Measurements from ENCODE around the gene CARD9.

CARD9 gene

DNA sequence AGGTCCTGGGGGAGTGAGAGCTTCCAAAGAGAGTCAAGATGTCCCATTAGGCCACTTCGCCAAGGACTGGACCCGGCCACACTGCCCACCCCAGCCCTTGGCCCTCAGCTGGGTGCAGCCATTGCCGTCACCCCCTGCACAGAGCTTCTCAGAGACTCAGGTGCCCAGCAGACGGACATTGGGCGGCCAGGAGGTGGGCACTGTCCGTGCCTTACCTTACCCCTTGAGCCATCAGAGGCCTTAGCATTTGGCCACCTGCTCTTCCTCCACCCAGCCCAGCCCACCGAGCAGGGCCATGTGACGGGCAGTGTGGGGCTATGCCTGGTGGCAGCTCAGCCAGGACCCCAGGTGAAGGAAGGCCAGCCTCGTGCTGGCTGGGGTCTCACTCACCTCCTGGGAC is 6.6 kb downstream of the CARD9 start:
- H3K9ac ChIP-seq (ENCODE audit: low read length), result no peak overlapping the region

DNA sequence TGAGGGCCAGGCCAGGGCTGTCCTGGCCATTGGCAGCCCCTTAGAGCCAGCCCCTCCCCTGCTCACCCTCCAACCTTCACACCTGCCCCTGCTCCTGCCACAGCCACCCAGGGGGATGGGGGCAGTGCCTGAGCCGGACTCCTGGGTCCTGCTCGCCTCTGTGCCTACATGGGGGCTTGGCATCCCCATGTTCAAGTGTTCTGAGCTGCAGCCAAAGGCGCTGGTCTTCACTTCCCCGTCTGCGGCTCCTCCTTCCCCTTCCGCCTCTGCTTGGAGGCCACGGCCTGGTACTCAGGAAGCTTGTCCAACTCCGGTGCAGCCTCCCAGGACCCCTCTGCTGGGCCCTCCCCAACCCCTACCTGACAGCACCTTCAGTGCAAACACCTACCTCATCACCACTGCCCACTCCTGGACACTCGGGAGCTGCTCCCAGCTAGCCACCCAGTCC is 7.7 kb downstream of the CARD9 start:
- peaks cover 3% of the 10 kb centered on the region for H3K27me3 ChIP-seq (ENCODE audit: control insufficient read depth, insufficient read depth, low read length)
- no peak overlapping the region for H3K4me3 ChIP-seq (ENCODE audit: low read length)
- H3K9ac ChIP-seq (ENCODE audit: low read length), result no peak overlapping the region
- no peaks in the 10 kb centered on the region for H3K36me3 ChIP-seq (ENCODE audit: control insufficient read depth, low read depth, low read length)
- H3K9me3 ChIP-seq (ENCODE audit: control insufficient read depth, low read depth, low read length), result no peaks in the 10 kb centered on the region
- no peak overlapping the region for H3K27ac ChIP-seq (ENCODE audit: low read length)
- H3K4me1 ChIP-seq (ENCODE audit: control insufficient read depth, low read depth, low read length), result no peaks in the 10 kb centered on the region

More for the DNA sequence above, 6.6 kb downstream of the CARD9 start:
- H3K36me3 ChIP-seq (ENCODE audit: control insufficient read depth, low read depth, low read length), result no peaks in the 10 kb centered on the region
- H3K9me3 ChIP-seq (ENCODE audit: control insufficient read depth, low read depth, low read length), result no peaks in the 10 kb centered on the region
- no peak overlapping the region for H3K4me3 ChIP-seq (ENCODE audit: low read length)
- no peak overlapping the region for H3K27ac ChIP-seq (ENCODE audit: low read length)
- peaks cover 3% of the 10 kb centered on the region for H3K27me3 ChIP-seq (ENCODE audit: control insufficient read depth, insufficient read depth, low read length)
- no peaks in the 10 kb centered on the region for H3K4me1 ChIP-seq (ENCODE audit: control insufficient read depth, low read depth, low read length)

- H3K9ac ChIP-seq (ENCODE audit: low read length), result no peak overlapping the region
- H3K27ac ChIP-seq (ENCODE audit: low read length), result no peak overlapping the region
- H3K36me3 ChIP-seq (ENCODE audit: control insufficient read depth, low read depth, low read length), result no peaks in the 10 kb centered on the region
- no peak overlapping the region for H3K4me3 ChIP-seq (ENCODE audit: low read length)
- no peaks in the 10 kb centered on the region for H3K4me1 ChIP-seq (ENCODE audit: control insufficient read depth, low read depth, low read length)
- no peaks in the 10 kb centered on the region for H3K9me3 ChIP-seq (ENCODE audit: control insufficient read depth, low read depth, low read length)
- H3K27me3 ChIP-seq (ENCODE audit: control insufficient read depth, insufficient read depth, low read length), result peaks cover 3% of the 10 kb centered on the region
Observed at GRCh38 chr9:136364942-136365774, 8.3 kb downstream of the CARD9 start.

DNA sequence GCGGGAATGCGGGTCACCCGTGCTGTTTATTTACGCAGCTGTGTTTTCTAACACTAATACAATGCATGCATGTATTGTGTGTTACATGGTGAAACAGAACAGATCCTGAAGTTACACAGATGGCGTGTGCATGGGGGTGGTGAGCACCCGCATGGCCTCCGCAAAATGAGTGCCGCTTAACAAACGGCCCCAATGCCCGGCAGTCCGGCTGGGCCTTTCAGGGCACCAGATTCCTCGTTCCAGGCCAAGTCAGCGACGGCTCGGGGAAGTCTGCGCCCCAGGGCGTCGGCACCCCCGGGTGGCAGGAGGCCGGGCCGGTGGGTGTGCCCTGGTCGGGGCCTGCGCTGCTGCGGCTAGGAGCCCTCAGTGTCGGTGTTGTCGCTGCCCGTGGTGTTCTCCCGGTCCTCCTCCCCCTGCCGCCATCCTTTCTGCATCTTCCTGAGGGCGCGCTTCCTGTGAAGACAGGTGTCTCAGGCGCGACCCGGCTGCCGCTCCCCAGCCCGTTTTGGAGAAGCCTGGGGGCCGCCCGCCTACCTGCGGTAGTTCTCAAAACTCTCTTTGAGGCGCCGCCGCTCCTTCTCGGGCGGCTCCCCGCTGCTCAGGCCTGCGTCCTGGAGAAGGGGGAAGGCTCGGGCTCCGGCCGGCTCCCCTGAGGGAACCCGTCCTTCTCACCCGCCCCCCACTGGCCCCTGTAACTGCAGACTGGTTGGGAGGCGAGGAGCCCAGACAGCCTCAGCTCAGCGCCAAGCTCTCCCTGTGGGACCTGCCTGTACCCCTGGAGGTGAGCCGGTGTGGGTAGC is 9.3 kb downstream of the CARD9 start:
- Histone ChIP-seq H3K36me3 (ENCODE audit: control insufficient read depth, low read depth, low read length) (no peaks in the 10 kb centered on the region), H3K4me3 (ENCODE audit: low read length) (peak overlapping the region; percentile 70), H3K9ac (ENCODE audit: low read length) (no peak overlapping the region), H3K27me3 (ENCODE audit: control insufficient read depth, insufficient read depth, low read length) (peaks cover 3% of the 10 kb centered on the region), H3K9me3 (ENCODE audit: control insufficient read depth, low read depth, low read length) (no peaks in the 10 kb centered on the region), H3K4me1 (ENCODE audit: control insufficient read depth, low read depth, low read length) (no peaks in the 10 kb centered on the region), H3K27ac (ENCODE audit: low read length) (no peak overlapping the region)

DNA sequence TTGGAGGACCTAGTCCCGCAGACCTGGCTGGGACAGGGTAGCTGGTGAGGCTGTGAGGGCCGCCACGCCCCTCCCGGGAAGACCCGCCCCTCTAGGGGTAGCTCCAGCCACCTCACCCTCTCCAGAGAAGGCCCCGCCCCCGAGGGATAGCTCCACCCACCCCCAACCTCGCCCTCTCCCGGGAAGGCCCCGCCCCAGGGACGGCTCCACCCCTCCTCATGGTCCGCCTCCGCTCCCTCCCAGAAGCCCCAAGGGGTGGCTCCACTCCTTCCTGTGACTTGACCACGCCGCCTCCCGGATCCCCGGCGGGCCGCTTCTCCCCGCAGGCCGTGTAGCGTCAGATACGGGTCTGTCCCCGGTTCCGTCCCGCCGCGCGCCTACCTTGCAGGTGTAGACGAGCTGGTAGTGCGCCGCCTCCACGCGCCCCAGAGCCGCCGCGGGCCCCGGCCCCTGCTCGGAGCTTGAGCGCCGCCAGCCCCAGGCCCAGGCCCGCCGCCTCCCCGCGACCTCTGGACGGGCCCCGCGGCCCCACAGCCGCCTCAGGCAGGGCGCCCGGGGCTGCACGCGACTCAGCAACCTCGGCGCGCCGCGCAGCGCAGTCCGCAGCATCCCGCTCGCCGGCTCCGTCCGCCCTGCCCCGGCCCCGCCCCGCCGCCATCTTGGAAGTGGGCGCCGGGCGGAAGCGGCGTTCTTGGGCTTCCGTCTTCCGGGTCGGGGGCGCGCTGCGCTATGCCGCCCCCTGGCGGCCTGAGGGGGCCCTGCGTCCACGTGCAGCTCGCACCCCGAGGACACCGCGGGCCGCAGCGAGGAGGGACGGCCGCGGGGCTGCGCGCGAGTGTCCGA is 10.1 kb downstream of the CARD9 start, which contains the start of gene DNLZ:
Gene DNLZ (minus strand): TSS at position 639 of the 843 bp plus-strand sequence. CDS start 30 bp downstream, at position 609.
- Histone ChIP-seq H3K9me3 (ENCODE audit: control insufficient read depth, low read depth, low read length) (no peaks in the 10 kb centered on the region), H3K27ac (ENCODE audit: low read length) (no peak within 1 kb of the TSS), H3K27me3 (ENCODE audit: control insufficient read depth, insufficient read depth, low read length) (peaks cover 3% of the 10 kb centered on the region), H3K4me3 (ENCODE audit: low read length) (peak within 1 kb of the TSS; percentile 70), H3K9ac (ENCODE audit: low read length) (no peak within 1 kb of the TSS), H3K36me3 (ENCODE audit: control insufficient read depth, low read depth, low read length) (no peaks in the 10 kb centered on the region), H3K4me1 (ENCODE audit: control insufficient read depth, low read depth, low read length) (no peaks in the 10 kb centered on the region)

DNA sequence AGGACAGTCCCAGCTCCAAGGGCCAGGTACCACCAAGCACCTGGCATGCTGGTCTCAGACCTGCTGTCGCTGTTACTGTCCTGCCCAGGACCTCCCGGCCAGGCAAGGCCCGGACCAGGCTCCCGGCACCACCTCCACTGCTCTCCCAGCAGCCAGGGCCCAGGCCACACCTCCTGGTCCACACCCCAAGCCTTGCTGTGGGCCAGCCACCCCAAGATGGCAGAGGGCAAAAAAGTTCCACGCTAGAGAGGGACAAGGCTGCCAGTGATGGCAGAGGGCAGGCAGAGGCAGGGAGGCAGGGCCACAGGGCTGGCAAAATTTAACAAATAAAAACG is 11.1 kb downstream of the CARD9 start:
- Histone ChIP-seq H3K36me3 (ENCODE audit: control insufficient read depth, low read depth, low read length) (no peaks in the 10 kb centered on the region), H3K4me1 (ENCODE audit: control insufficient read depth, low read depth, low read length) (no peaks in the 10 kb centered on the region)

DNA sequence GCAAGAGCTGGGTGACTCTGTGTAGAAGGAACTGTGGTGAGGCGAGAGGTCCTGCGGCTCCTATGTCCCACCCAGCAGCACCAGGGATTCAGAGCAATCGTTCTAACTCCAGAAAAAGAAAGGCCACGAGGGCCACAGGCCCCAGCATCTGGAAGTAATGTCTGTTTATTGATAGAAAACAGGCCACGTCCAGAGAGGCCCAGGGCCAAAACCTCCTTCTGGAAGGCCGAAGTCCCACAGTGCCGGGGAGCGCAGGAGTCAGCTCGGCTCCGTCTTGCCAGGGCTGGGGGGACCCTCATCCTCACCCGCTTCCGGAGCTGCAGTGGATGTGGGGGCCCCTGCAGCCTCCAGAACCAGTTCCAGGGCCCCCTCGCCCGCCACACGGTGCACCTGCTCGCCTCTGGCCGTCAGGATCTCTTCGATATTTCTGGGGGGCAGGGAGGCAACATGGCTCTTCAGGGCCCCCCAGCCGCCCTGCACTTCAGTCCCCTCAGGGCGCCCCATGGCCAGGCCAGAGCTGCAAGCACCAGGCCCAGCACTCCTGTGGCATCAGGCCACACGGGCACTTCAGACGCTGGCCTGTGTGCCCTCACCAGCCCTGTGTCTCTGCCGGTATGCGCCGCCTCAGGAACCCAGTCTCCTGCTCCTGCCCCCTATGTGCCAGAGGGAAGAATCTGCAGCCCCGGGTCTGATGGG is 11.6 kb downstream of the CARD9 start:
- peaks cover 3% of the 10 kb centered on the region for H3K27me3 ChIP-seq (ENCODE audit: control insufficient read depth, insufficient read depth, low read length)
- no peak overlapping the region for H3K9ac ChIP-seq (ENCODE audit: low read length)
- H3K9me3 ChIP-seq (ENCODE audit: control insufficient read depth, low read depth, low read length), result no peaks in the 10 kb centered on the region
- no peak overlapping the region for H3K27ac ChIP-seq (ENCODE audit: low read length)
- no peaks in the 10 kb centered on the region for H3K4me1 ChIP-seq (ENCODE audit: control insufficient read depth, low read depth, low read length)
- H3K36me3 ChIP-seq (ENCODE audit: control insufficient read depth, low read depth, low read length), result no peaks in the 10 kb centered on the region
- H3K4me3 ChIP-seq (ENCODE audit: low read length), result no peak overlapping the region

More for the DNA sequence above, 11.1 kb downstream of the CARD9 start:
- Histone ChIP-seq H3K4me3 (ENCODE audit: low read length) (no peak overlapping the region), H3K27ac (ENCODE audit: low read length) (no peak overlapping the region), H3K27me3 (ENCODE audit: control insufficient read depth, insufficient read depth, low read length) (peaks cover 3% of the 10 kb centered on the region), H3K9me3 (ENCODE audit: control insufficient read depth, low read depth, low read length) (no peaks in the 10 kb centered on the region), H3K9ac (ENCODE audit: low read length) (no peak overlapping the region)

DNA sequence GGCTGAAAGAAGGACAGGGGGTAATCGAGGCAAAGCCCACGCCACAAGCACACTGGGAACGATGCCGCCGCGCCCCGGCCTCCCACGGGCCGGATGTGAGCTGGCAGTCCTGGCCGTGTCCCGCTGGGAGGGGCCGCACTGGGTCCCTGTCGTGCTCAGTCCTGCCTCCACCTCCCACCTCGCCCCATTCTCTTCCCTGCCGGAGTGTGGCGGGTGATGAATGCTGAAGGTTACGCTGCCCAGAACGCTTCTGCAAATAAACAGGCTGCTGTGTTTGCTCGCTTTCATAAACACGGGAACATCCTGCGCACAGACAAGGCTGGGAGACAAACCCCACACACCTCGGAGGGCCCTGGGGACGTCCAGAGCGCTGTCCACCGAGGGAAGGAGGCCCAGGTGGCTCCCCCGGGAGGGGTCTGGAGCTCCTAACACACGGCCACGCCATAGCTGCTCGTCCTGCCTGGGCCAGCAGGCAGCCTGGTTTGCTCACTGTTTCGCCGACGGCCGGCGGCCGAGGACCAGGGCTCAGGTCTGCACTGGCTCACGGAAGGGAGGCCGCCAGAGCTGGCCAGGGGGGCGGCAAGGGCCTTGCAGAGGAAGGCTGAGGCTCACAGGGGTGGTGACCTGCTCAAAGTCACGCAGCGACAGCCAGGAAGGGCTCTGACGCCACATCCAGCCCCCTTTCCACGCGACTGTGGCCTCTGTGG is 12.3 kb downstream of the CARD9 start:
- H3K4me3 ChIP-seq (ENCODE audit: low read length), result no peak overlapping the region
- H3K4me1 ChIP-seq (ENCODE audit: control insufficient read depth, low read depth, low read length), result no peaks in the 10 kb centered on the region
- no peaks in the 10 kb centered on the region for H3K9me3 ChIP-seq (ENCODE audit: control insufficient read depth, low read depth, low read length)
- no peak overlapping the region for H3K27ac ChIP-seq (ENCODE audit: low read length)
- no peak overlapping the region for H3K9ac ChIP-seq (ENCODE audit: low read length)
- no peaks in the 10 kb centered on the region for H3K36me3 ChIP-seq (ENCODE audit: control insufficient read depth, low read depth, low read length)
- H3K27me3 ChIP-seq (ENCODE audit: control insufficient read depth, insufficient read depth, low read length), result peaks cover 3% of the 10 kb centered on the region

GRCh38 chr9:136359774-136360718 is 13.4 kb downstream of the CARD9 start:
- Histone ChIP-seq H3K9me3 (ENCODE audit: control insufficient read depth, low read depth, low read length) (no peaks in the 10 kb centered on the region), H3K4me3 (ENCODE audit: low read length) (no peak overlapping the region), H3K4me1 (ENCODE audit: control insufficient read depth, low read depth, low read length) (no peaks in the 10 kb centered on the region), H3K9ac (ENCODE audit: low read length) (no peak overlapping the region), H3K27ac (ENCODE audit: low read length) (no peak overlapping the region), H3K36me3 (ENCODE audit: control insufficient read depth, low read depth, low read length) (no peaks in the 10 kb centered on the region), H3K27me3 (ENCODE audit: control insufficient read depth, insufficient read depth, low read length) (peaks cover 3% of the 10 kb centered on the region)

DNA sequence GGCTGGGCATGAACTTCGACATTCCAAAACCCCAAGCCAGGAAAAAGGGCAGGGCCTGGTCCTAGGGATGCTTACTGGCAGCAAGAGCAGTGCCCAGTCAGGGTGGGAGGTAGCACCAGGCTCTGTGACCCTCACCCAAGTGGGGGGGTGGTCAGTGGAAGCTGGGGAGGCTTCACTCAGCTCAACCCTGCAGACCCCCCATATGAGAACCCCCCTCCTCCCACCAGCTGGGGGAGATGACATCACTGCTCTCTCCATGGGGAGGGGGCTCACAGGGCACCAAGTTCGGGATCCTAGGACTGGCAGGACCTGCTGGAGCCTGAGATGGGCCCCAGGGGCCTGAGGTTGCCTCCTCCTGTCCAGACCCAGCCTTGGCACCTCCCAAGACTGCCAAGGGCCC is 14.6 kb downstream of the CARD9 start:
- peaks cover 1% of the 10 kb centered on the region for H3K27me3 ChIP-seq (ENCODE audit: control insufficient read depth, insufficient read depth, low read length)
- H3K4me3 ChIP-seq (ENCODE audit: low read length), result no peak overlapping the region
- no peak overlapping the region for H3K9ac ChIP-seq (ENCODE audit: low read length)
- H3K4me1 ChIP-seq (ENCODE audit: control insufficient read depth, low read depth, low read length), result no peaks in the 10 kb centered on the region
- H3K36me3 ChIP-seq (ENCODE audit: control insufficient read depth, low read depth, low read length), result no peaks in the 10 kb centered on the region
- no peak overlapping the region for H3K27ac ChIP-seq (ENCODE audit: low read length)
- H3K9me3 ChIP-seq (ENCODE audit: control insufficient read depth, low read depth, low read length), result no peaks in the 10 kb centered on the region
